ENCODE results near the gene PTS.
A peak's percentile ranks its signal among the peaks of the same experiment; 100 is the strongest.
"Not testable (repeated sequence)": the region's sequence is repeated elsewhere in the genome, so short reads cannot be mapped to it uniquely, and the experiment has no call there.

PTS gene
- total RNA-seq, result 15.0 to 42.3 (median 23.9) reads per million in 9 experiments

DNA sequence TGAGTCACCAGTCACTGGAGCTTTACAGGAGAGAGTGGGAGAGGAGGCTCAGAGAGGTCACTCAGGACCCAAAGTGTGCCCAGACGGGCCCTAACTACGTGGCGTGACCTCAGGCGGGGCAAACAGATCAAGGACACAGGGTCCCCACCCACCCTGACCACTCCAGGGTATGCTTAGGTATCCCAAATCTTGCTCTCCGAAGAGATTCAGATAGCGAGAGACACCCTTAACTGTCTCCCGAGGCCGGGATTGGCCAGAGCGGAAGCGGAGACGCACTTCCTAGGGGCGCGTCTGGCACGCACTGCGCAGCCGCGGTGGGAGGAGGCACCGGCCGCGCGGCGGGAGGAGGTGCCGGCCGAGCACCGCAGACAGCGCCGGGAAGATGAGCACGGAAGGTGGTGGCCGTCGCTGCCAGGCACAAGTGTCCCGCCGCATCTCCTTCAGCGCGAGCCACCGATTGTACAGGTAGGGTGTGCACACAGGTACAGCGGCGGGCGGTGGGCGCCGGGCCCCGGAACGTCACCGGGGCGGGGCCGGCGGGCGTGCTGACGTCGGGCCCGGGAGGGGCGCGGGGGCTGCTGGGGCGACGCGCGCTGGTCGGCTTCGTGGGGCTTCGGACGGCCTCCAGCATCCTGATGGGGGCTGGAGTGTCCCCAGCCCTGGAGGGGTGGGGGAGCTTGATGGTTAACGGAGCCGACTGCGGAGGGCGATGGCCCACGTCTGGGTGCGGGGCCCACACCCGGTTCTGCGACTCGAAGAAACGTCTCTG, at the start of gene PTS:
Gene PTS, plus strand, starts transcription at position 367 of the 769 bp plus-strand sequence. Its CDS starts 16 bp downstream, at position 383.
- peak within 1 kb of the TSS; percentile 97 to 98 for H3K27ac Mint-ChIP-seq
- H3K4me3 Mint-ChIP-seq, result peak within 1 kb of the TSS; percentile 86 to 89
- H3K36me3 Mint-ChIP-seq (ENCODE audit: insufficient read depth), result peaks cover 30% of the 10 kb centered on the region
- peaks cover 17 to 19% of the 10 kb centered on the region in 2 donors for H3K4me1 Mint-ChIP-seq (ENCODE audit: low read depth in 2 of 2)
- no peaks in the 10 kb centered on the region for H3K27me3 Mint-ChIP-seq
- DNase-seq (peak; percentile 75 to 78 (median 78)), ATAC-seq (replicated peaks) (peak; percentile 88)
- no peaks in the 10 kb centered on the region for H3K9me3 Mint-ChIP-seq

- H3K27ac Mint-ChIP-seq, result no peak overlapping the region
- no peaks in the 10 kb centered on the region for H3K36me3 Mint-ChIP-seq (ENCODE audit: insufficient read depth)
- H3K9me3 Mint-ChIP-seq, result no peaks in the 10 kb centered on the region
- peaks cover 14 to 19% of the 10 kb centered on the region in 2 donors for H3K27me3 Mint-ChIP-seq
- DNase-seq (no peak), ATAC-seq (replicated peaks) (no peak)
- H3K4me3 Mint-ChIP-seq, result no peak overlapping the region
- peaks cover 10 to 11% of the 10 kb centered on the region in 2 donors for H3K4me1 Mint-ChIP-seq (ENCODE audit: low read depth in 2 of 2)
Measured at GRCh38 chr11:112177589-112177988, 48.6 kb upstream of the PTS start.

DNA sequence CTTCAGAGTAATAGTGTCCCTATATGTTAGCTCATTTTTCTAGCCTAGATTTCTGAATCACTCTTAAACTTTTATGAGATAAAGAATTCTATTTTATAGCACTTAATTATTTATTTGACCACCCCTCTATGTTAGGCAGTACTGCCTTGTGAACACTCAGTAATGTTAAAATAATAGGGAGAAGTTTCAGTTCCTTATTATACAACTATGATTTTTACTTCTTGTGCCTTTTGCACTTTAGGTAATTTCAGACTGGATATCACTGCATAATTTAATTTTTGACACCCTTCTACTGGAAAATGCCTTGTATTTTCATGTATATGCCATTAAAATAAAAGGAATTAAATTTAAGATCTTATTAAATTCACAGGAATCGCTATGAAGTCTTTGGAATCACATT, 47.8 kb upstream of the PTS start:
- H3K27ac Mint-ChIP-seq, result peak overlapping the region in 1 of 2 donors; percentile 1

GRCh38 chr11:112178936-112179335, 47.3 kb upstream of the PTS start:
- peaks cover 14 to 19% of the 10 kb centered on the region in 2 donors for H3K27me3 Mint-ChIP-seq
- ATAC-seq (replicated peaks) (no peak), DNase-seq (no peak)

More for the DNA sequence above, 47.8 kb upstream of the PTS start:
- DNase-seq (no peak), ATAC-seq (replicated peaks) (no peak)
- Mint-ChIP-seq H3K4me3 (no peak overlapping the region), H3K4me1 (ENCODE audit: low read depth in 2 of 2) (peaks cover 10 to 11% of the 10 kb centered on the region in 2 donors), H3K9me3 (no peaks in the 10 kb centered on the region), H3K36me3 (ENCODE audit: insufficient read depth) (no peaks in the 10 kb centered on the region), H3K27me3 (peaks cover 14 to 19% of the 10 kb centered on the region in 2 donors)

GRCh38 chr11:112179601-112180000, 46.6 kb upstream of the PTS start:
- no peak overlapping the region for H3K4me3 Mint-ChIP-seq

More at GRCh38 chr11:112178936-112179335, 47.3 kb upstream of the PTS start:
- Mint-ChIP-seq H3K4me3 (no peak overlapping the region), H3K9me3 (no peaks in the 10 kb centered on the region), H3K27ac (peak overlapping the region in 1 of 2 donors; percentile 1), H3K4me1 (ENCODE audit: low read depth in 2 of 2) (peaks cover 10 to 11% of the 10 kb centered on the region in 2 donors), H3K36me3 (ENCODE audit: insufficient read depth) (no peaks in the 10 kb centered on the region)

DNA sequence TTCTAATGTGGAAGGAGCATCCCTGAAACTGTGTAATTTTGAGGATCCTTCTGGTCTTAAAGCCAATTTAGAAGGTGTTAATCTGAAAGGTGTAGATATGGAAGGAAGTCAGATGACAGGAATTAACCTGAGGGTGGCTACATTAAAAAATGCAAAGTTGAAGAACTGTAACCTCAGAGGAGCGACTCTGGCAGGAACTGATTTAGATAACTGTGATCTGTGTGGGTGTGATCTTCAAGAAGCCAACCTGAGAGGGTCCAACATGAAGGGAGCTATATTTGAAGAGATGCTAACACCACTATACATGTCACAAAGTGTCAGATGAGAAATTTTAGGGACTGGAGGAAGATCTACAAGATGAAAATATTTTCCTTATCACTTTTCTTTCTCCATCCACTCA, 43.4 kb upstream of the PTS start:
- no peaks in the 10 kb centered on the region for H3K9me3 Mint-ChIP-seq
- H3K27me3 Mint-ChIP-seq, result peaks cover 0 to 12% of the 10 kb centered on the region in 2 donors
- no peaks in the 10 kb centered on the region for H3K36me3 Mint-ChIP-seq (ENCODE audit: insufficient read depth)
- no peak overlapping the region for H3K4me3 Mint-ChIP-seq
- no peak for DNase-seq
- no peak overlapping the region for H3K27ac Mint-ChIP-seq
- peaks cover 0 to 2% of the 10 kb centered on the region in 2 donors for H3K4me1 Mint-ChIP-seq (ENCODE audit: low read depth in 2 of 2)
- no peak for ATAC-seq (replicated peaks)

More at GRCh38 chr11:112179601-112180000, 46.6 kb upstream of the PTS start:
- ATAC-seq (replicated peaks), result peak; percentile 43
- Mint-ChIP-seq H3K36me3 (ENCODE audit: insufficient read depth) (no peaks in the 10 kb centered on the region), H3K9me3 (no peaks in the 10 kb centered on the region), H3K27ac (no peak overlapping the region), H3K27me3 (peaks cover 11 to 15% of the 10 kb centered on the region in 2 donors), H3K4me1 (ENCODE audit: low read depth in 2 of 2) (peaks cover 9 to 10% of the 10 kb centered on the region in 2 donors)
- no peak for DNase-seq

GRCh38 chr11:112185883-112186282, 40.3 kb upstream of the PTS start:
- H3K4me3 Mint-ChIP-seq, result no peak overlapping the region

GRCh38 chr11:112186304-112186703, 39.9 kb upstream of the PTS start:
- H3K27me3 Mint-ChIP-seq, result peaks cover 0 to 17% of the 10 kb centered on the region in 2 donors
- DNase-seq, result no peak
- no peaks in the 10 kb centered on the region for H3K4me1 Mint-ChIP-seq (ENCODE audit: low read depth in 2 of 2)
- H3K4me3 Mint-ChIP-seq, result no peak overlapping the region
- no peaks in the 10 kb centered on the region for H3K36me3 Mint-ChIP-seq (ENCODE audit: insufficient read depth)
- H3K27ac Mint-ChIP-seq, result no peak overlapping the region
- no peak for ATAC-seq (replicated peaks)
- no peaks in the 10 kb centered on the region for H3K9me3 Mint-ChIP-seq

More at GRCh38 chr11:112185883-112186282, 40.3 kb upstream of the PTS start:
- H3K4me1 Mint-ChIP-seq (ENCODE audit: low read depth in 2 of 2), result no peaks in the 10 kb centered on the region
- DNase-seq (no peak), ATAC-seq (replicated peaks) (no peak)
- no peaks in the 10 kb centered on the region for H3K9me3 Mint-ChIP-seq
- no peak overlapping the region for H3K27ac Mint-ChIP-seq
- H3K36me3 Mint-ChIP-seq (ENCODE audit: insufficient read depth), result no peaks in the 10 kb centered on the region
- H3K27me3 Mint-ChIP-seq, result peaks cover 0 to 17% of the 10 kb centered on the region in 2 donors

DNA sequence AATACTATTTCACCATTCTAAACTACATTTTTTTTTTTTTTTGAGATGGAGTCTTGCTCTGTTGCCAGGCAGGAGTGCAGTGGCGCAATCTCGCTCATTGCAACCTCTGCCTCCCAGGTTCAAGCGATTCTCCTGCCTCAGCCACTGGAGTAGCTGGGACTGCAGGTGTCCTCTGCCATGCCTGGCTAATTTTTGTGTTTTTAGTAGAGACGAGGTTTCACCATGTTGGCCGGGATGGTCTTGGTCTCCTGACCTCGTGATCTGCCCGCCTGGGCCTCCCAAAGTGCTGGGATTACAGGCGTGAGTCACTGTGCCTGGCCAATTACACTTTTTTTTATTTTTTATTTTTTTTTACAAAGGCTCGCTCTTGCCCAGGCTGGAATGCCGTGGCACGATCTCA, 31.1 kb upstream of the PTS start:
- not testable (repeated sequence) for DNase-seq; ATAC-seq (replicated peaks); H3K36me3 Mint-ChIP-seq (ENCODE audit: insufficient read depth); H3K4me1 Mint-ChIP-seq (ENCODE audit: low read depth in 2 of 2); H3K9me3 Mint-ChIP-seq; H3K27ac Mint-ChIP-seq; H3K4me3 Mint-ChIP-seq; H3K27me3 Mint-ChIP-seq

DNA sequence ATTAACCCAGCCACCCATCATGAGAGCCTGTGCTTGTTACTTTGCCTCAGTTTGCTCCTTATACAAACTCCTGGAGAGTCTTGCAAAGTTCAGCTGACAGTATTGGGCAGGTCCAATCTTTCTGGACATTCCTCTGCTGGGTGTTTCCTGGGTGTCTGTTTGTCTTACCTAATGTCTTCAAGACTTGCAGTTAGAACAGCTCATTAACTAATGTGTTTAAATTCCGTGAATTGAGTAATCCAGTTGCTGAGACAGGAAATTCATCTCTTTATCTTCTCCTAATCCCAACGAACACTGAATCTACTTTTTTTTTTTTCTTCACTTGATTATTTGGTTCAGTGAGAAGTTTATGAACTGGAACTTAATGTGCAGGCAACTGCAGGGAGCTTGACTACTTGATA, 30.3 kb upstream of the PTS start:
- Mint-ChIP-seq H3K36me3 (ENCODE audit: insufficient read depth) (no peaks in the 10 kb centered on the region), H3K9me3 (no peaks in the 10 kb centered on the region), H3K27me3 (peaks cover 0 to 9% of the 10 kb centered on the region in 2 donors), H3K4me1 (ENCODE audit: low read depth in 2 of 2) (no peaks in the 10 kb centered on the region), H3K27ac (no peak overlapping the region), H3K4me3 (no peak overlapping the region)
- DNase-seq (no peak), ATAC-seq (replicated peaks) (no peak)

- ATAC-seq (replicated peaks), result no peak
- H3K4me1 Mint-ChIP-seq (ENCODE audit: low read depth in 2 of 2), result no peaks in the 10 kb centered on the region
- no peaks in the 10 kb centered on the region for H3K9me3 Mint-ChIP-seq
- no peak for DNase-seq
- H3K36me3 Mint-ChIP-seq (ENCODE audit: insufficient read depth), result no peaks in the 10 kb centered on the region
- H3K27ac Mint-ChIP-seq, result no peak overlapping the region
- peaks cover 0 to 9% of the 10 kb centered on the region in 2 donors for H3K27me3 Mint-ChIP-seq
- H3K4me3 Mint-ChIP-seq, result no peak overlapping the region
Measured at GRCh38 chr11:112196519-112197087, 29.6 kb upstream of the PTS start.

DNA sequence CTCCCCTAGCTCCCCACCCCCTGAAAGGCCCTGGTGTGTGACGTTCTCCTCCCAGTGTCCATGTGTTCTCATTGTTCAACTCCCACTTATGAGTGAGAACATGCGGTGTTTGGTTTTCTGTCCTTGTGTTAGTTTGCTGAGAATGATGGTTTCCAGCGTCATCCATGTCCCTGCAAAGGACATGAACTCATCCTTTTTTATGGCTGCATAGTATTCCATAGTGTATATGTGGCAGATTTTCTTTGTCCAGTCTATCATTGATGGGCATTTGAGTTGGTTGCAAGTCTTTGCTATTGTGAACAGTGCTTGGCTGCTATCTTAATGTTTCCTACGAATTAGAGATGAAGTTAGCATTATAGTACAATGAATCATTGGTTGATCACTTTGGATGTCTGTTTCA, 27.1 kb upstream of the PTS start:
- ATAC-seq (replicated peaks); H3K4me1 Mint-ChIP-seq (ENCODE audit: low read depth in 2 of 2); H3K27me3 Mint-ChIP-seq; H3K4me3 Mint-ChIP-seq; DNase-seq; H3K36me3 Mint-ChIP-seq (ENCODE audit: insufficient read depth); H3K27ac Mint-ChIP-seq; H3K9me3 Mint-ChIP-seq: not testable (repeated sequence)

DNA sequence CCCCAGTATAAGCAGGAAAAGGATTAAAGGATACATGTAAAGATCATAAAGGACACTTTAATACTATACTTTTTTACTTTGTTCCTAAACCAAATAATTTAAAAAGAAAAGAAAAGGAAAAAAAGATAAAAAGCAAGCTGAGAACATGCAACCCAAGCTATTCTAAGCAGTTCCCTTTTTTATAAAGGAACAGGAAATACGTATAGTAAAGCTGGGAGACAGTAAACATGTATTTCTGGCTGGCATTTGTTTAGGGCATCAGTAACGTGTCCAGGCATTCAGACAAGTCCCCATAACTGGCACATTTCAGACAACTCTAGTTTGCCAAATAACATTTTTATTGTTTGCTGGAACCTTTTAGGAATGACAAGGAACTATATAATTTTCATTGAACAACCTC, 26.0 kb upstream of the PTS start:
- no peak for DNase-seq
- Mint-ChIP-seq H3K4me1 (ENCODE audit: low read depth in 2 of 2) (no peaks in the 10 kb centered on the region), H3K9me3 (no peaks in the 10 kb centered on the region), H3K27ac (no peak overlapping the region), H3K4me3 (no peak overlapping the region), H3K36me3 (ENCODE audit: insufficient read depth) (no peaks in the 10 kb centered on the region), H3K27me3 (peaks cover 0 to 4% of the 10 kb centered on the region in 2 donors)
- ATAC-seq (replicated peaks), result no peak

GRCh38 chr11:112206071-112206470, 20.2 kb upstream of the PTS start:
- no peaks in the 10 kb centered on the region for H3K9me3 Mint-ChIP-seq
- H3K4me3 Mint-ChIP-seq, result no peak overlapping the region
- no peaks in the 10 kb centered on the region for H3K4me1 Mint-ChIP-seq (ENCODE audit: low read depth in 2 of 2)

More at GRCh38 chr11:112206071-112206470, 20.2 kb upstream of the PTS start:
- H3K36me3 Mint-ChIP-seq (ENCODE audit: insufficient read depth), result no peaks in the 10 kb centered on the region
- DNase-seq (no peak), ATAC-seq (replicated peaks) (no peak)
- no peak overlapping the region for H3K27ac Mint-ChIP-seq
- H3K27me3 Mint-ChIP-seq, result peaks cover 0 to 9% of the 10 kb centered on the region in 2 donors

All from effector memory CD8-positive, alpha-beta T cell (primary cell).